HG02623 (cell line): ENCODE results near the gene ZNF48.

Experiments used
- ATAC-seq: cut with Tn5 transposase; IDR thresholded peaks from one replicate; pipeline ENCODE4 v1.9.1; 2021; ENCODE audit warnings: moderate library complexity; ENCODE audit not compliant: unreplicated experiment

ZNF48 gene

DNA sequence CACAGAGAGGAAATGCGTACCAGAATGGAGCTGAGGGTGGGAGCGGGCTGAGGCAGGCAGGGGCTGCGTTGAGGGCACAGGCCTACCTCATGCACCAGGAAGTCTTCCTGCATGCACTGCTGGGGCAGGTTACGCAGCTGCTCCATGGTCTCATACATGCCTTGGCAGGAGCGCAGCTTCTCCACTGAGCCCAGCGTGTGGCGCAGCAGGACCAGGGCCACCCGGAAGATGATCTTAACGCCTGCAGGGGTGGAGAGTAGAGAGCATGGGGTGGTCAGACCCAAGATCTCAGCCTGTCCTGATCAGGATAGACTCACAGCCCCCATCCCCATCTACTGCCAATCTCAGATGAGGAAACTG, 36.7 kb upstream of the ZNF48 start:
- ATAC-seq = no peak

DNA sequence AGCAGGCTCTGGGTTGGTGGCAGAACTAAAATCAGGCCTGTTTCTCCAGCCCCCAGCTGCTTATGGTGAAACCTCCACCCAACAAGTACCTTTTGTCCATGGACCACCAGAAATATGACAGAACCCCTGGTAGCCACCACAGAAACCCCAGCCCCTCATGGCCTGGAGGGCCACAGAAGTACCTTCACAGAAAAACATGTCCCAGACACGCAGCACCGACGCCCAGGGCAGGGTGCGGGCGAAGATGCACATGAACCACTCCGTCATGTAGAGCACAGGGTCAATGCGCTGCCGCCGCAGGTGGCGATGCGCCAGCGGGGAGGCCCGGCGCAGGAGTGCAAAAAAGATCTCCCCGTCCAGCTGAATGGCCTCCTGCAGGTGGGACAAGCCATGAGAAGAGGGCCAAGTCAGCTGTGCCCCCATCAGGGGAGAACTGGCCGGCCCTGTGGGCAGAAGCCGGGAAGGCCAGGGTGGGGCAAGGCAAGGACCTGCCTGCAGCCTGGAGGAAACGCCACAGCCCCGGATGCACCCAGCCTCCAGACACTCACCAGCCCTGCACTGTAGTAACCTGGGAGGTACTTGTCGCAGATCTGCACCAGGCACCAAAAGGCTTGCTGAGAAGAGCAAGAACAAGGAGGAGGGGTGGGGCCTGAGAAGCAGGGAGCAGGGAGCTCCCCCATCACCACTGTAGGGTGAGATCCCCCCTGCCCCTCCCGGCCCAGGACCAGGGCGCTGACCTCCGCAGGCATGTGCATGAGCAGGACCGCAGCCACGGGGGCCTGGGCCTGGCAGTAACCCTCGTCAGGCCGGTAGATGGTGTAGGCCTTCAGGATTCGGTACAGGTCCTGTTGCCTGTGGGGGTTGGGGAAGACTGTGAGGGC, 36.0 kb upstream of the ZNF48 start:
- ATAC-seq = no peak

DNA sequence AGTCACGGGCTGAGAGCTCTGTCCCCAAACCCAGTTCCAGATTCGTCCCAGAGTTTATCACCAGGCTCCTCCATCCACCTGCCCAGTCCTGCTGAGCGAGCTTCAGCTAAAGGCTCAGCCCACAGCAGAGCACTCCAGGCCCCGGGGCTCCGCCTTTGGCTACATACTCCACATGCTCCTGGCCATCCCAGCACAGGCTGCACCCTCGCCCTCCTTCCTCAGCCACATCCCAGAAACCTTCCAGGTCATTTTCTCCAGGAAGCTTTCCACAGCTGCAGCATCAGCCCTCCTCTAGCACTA, 35.4 kb upstream of the ZNF48 start:
- ATAC-seq = no peak

DNA sequence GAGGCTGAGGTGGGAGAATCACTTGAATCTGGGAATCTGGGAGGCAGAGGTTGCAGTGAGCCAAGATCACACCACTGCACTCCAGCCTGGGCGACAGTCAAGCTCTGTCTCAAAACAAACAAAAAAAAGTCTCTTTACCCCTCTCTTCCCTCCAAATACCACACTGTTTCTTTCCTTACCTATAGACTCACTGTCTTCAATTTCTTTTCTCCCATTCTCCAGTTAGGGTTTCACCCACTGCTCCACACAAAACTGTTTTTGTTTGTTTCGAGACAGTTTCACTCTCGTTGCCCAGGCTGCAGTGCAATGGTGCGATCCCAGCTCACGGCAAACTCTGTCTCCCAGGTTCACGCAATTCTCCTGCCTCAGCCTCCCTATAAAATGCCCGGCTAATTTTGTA, 34.0 kb upstream of the ZNF48 start:
- ATAC-seq = no peak

DNA sequence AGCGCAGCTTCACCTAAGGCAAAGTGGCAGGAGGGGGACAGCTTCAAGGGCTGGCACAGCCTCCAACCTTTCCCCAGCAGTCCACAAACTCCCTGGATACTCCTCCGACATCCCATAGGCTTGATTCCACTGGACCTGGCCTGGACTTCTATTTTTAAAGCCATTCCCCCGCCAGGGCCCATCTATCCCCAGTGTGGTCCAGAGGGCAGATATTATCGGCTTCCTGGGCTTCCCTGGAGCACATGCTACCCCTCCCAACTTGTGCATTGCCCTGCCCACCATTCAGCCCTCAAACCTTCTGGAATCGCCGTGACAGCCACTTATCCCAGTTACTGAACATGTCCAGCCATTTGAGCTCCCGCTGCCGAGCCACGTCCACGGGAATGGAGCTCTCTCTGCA, 30.0 kb upstream of the ZNF48 start:
- no peak for ATAC-seq

DNA sequence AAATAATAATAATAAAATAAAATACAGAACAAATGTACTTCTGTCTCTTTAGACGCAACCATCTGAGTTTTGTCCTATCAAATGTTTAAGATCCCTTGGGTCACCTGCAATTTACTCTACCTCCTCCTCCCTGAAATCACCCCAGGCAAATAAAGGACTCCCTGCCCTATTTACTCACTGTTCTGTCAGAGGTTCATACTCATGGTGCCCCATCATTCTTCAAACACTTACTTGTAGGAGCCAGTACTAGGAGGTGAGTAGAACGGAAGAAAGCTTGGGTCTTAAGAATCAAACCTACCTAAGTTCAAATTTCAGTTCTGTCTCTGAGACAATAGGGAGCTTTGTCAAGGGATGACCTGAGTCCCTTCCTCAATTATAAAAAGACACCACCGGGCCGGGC, 28.7 kb upstream of the ZNF48 start:
- no peak for ATAC-seq

DNA sequence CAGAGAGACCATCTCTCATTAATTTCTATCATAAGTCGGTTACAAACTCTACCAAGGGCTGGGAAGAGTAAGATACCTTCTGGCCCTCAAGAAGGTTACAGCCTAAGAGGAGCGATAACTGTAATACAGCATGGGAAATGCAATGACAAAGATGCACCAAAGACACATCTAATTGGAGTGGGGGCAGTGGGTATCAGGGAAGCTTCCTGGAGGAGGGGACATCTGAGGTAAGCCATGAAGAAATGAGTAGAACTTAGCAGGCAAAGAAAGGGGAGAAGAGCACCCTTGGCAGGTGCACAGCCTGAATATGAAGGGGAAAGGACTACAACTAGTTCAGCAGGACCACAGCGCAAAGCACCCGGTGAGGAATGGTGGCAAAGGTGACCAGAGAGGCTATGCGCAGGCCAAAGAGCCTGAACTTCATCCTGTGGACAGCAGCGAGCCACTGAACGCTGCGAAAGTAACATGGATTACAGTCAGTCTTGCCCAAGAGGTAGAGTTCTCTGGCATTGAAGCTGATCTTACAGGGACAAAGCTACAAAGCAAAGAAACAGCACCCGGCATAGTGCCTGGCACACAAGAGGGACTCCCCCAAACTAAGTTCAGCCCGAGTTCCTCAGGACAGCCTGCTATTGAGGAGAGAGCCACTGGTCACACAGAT, 27.7 kb upstream of the ZNF48 start:
- ATAC-seq = no peak

DNA sequence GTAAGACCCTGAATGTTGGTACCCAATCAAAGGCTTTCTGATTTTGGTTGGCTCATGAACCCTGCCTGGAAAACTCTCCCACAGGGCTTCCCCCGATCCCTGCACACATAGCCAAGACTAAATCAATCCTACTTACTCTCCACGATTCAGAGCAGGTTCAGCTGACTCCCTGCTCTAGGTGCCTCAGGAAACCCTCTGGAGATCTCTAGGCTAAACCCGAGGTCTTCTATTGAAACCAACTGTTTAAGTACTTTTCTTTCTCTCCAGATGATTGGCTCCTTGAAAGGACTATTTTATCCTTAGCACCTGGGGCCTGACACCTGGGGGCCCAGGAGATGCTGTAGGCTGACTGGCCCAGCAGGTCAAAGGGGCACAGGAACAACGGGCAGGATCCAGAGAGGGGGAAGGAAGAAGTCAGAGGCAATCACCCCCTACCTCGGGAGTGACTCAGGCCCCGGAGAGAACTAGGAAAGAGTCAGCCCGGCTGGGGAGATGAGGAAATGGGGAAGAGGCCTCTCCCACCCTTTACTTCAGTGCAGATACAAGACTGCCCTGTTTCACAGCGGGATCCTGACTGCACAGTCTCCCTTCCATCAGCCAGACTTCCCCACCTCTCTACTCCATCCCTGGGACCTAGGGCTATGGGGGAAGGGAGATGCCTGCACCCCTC, 27.0 kb upstream of the ZNF48 start:
- no peak for ATAC-seq

DNA sequence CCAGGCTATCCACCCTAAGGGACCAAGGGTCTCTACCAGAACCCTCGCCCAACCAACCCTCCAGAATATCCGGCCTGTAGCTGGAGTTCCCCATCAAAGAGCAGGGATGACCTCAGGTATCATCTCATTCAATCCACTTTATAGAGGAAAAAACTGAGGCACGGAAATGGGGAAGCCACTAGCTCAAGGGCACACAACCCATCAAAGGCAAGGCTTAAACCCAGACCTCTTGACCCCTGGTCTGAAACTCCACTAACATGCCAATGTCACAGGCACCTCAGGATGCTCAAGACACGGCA, 26.5 kb upstream of the ZNF48 start:
- no peak for ATAC-seq

DNA sequence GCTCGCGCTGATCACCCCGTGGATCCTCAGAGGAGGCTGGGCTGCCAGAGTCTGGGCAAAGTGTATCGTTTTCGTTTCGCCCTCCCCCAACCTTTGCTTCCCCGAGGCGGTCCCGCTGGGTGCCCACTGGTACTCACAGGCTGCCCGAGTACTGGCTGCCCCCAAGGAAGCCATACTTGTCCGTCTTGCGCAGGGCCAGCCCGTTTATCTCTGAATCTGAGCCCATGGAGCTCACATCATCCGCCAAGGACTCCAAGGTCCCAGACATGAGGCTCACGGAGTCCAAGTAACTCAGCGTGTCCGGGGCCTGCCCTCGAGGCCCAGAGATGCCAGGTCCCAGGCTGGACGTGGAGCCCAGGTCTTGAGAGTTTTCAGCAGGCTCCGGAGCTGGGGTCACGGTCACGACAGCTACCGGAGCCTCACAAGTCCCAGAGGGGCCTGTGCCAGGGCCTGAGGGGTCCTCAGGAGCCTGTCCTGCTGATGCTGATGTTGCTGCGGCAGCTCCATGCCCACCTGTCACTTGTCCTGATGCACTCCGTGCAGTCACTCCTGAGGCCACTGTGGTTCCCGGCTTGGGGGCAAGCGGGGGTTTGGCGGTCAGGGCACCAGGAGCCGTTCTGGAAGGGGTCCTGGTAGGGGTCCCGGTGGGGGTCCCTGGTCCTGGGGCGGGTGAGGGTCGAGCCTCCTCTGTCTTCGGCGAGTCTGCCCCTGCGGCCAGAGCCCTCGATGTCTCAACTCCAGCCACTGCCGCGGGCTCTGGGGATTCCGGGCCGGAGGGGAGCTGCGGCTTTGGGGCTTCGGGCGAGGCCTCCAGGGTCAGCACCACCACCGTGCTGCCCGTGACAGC, 25.9 kb upstream of the ZNF48 start:
- ATAC-seq = no peak

DNA sequence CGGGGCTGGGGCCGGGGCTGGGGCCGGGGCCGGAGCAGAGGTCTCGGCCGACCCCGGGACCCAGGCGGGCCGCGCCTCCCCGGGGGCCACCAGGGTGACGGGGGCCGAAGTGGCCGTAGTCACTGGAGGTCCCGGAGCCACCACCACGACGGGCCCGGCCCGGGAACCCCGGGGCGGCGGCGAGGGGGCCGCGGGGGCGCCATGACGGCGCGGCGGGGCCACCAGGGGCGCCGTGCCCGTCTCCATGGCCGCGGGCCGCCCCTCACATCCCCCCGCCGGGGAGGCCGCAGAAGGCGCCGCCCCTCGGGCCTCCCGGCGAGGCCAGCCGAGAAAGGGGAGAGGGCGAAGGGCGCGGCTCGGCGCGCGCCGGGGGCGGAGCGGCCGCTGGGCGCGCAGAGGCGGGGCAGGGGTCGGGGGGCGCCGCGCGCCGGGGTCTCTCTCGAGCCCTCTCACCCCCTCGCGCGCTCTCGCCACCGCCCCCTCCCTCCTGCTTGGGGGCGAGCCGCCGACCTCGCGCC, 25.2 kb upstream of the ZNF48 start:
- ATAC-seq = peak; percentile 3

DNA sequence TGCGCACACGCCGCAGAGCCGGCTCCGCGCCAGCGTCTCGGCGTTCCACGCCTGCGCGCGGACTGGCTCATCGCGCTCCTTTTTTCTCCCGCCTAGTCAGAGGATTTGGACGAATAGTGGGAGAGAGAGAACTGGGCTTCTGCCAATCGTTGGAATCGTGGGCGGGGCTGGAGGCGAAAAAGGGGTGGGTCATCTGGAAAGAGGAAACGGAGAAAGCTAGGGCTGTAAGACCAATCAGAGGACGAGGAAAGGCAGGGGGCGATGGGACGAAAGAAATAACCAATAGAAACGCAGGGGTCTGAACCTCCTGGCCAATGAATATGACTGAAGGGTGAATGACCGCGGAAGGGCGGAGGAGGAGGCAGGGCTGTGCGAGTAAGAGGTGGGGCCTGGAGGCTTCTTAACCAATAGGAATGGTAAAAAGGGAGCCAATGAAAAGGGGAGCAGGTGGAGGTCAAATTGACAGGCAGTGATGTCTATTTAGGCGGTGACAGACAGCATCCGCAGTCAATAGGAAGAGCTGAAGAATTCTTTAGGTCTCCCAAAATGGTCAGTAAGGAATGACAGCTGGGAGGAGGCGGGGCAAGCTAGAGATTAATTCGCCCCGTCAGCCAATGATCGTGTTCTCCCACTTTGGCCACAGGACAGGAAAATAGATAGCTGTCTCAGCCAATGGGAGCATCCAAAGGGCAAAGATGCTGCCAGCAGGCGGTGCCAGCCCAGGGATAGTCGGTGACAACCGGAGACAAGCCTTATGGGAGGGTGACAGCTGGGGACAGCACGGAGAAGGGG, 24.6 kb upstream of the ZNF48 start, which contains the start of gene TBC1D10B:
Gene TBC1D10B (minus strand): TSS at position 39 of the 792 bp plus-strand sequence. CDS start 311 bp downstream, outside the sequence.
- peak; percentile 73 for ATAC-seq

DNA sequence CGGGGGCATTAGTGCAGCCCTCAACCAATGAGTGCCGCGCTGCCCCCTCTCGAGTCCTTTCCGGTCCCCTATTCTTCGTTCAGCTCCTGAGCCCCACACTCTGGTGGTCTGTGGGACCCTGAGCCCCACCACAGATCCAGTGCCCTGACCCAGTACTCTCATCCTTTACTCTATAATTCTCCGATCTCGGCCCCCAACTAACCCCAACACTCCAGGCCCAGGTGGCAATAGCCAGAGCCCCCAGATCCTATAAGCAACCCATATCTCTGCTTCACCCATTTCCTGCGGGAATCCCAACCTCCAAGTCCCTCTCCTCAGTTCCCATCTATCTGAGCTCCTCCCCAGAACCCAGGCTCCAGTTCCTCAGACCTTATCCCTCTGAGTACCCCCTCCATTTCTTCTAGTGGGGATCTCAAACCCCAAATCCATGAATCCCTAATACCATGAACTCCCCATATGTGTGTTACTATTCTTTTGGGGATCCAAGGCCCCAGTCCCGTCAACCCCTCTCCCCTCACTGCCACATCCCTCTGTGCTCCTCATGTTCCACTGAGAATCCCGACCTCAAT, 23.9 kb upstream of the ZNF48 start:
- no peak for ATAC-seq

DNA sequence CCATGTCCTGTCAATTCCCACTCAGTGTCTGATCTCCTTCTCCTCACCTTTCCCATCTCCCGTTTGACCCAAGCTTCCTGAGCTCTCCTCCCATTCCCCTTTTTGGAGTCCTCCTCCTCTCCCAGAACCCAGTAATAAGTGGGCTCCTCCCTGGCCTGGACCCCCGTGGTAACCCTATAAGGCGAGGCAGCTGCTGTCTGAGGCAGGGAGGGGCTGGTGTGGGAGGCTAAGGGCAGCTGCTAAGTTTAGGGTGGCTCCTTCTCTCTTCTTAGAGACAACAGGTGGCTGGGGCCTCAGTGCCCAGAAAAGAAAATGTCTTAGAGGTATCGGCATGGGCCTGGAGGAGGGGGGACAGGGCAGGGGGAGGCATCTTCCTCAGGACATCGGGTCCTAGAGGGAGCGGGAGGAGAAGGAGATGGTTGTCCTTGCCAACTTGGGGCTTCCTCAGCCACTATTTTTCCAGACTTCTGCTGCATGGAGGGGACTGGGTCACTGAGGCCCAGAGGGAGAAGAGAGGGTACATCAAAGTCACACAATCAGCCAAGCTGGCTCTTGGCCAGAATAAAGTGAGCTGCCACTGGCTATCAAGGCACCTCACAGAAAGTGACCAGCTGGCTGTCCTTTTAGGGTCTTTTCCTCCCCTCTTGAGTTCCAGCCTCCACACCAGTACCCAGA, 23.0 kb upstream of the ZNF48 start:
- ATAC-seq = no peak

DNA sequence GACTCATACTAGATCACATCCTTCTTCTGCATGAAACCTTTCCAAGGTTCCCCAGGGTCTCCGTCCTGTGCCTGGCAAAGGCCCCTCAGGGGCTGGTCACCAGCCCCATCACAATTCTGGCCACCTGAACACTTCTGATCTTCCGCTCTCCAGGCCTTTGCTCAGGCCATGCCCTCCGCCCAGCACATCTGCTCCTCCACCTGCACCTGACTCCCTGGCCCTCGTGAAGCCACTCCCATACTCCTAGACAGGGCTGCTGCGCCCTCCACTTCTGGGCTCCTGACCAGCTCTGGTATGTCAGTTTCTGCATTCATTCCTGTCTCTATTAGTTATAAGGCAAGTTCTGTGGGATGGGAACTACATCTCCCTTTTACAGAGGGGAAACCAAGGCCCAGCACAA, 22.5 kb upstream of the ZNF48 start:
- ATAC-seq = no peak

DNA sequence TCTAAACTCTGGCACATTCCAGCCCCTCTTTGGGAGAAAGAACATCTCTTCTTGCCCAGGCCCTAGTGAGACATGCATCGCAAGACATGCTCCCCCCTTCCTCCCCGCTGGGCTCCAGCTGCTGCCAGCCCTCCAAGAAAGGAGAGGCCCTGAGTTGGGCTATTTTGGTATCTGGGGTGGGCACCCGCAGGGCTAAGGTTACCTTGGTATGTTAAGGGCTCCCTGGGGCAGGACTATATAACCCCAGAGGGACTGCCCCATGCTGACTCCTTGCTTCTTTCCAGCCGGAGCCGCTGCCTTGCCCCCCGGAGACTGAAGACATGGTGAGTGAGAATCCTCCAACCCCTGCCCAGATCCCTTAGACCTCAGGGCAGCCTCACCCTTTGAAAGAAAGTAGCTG, 20.7 kb upstream of the ZNF48 start, which contains the start of gene MYL11:
Gene MYL11 (plus strand): TSS at position 265 of the 400 bp plus-strand sequence. CDS start 56 bp downstream, at position 321.
- ATAC-seq = no peak

DNA sequence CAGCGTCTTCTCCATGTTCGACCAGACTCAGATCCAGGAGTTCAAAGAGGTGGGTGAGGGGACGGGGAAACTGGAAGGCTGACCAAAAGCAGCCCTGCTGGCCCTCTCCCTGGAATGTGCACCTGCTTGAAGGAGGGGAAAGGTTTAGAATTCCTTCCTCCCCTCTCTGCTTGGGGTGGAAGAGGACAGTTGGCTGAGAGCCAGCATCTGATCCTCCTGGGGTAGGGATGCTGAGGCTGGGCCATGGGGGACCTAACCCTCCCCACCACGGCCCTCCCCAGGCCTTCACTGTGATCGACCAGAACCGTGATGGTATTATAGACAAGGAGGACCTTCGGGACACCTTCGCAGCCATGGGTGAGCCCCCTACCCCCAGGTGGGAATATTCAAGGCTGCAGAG, 19.4 kb upstream of the ZNF48 start:
- no peak for ATAC-seq

DNA sequence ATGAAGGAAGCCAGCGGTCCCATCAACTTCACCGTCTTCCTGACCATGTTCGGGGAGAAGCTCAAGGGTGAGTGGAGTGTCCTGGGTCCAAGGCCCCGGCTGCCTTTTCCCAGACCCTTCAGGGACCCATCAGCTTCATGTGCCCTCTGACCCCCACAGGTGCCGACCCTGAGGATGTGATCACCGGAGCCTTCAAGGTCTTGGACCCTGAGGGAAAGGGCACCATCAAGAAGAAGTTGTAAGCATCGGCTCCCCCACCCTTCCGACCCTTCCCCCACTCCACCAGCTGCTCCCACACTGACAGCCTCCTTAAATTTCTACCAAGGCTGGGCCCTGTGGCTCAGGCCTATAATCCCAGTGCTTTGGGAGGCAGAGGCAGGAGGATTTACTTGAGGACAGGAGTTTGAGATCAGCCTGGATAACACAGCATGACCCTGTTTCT, 18.7 kb upstream of the ZNF48 start:
- no peak for ATAC-seq
